ENCODE data around the gene ZYG11B. TPM values are rescaled to one million over a fixed set of nuclear protein-coding genes. Genes with fewer than 3 reads are reported as not detected.

Gene ZYG11B
- polyA plus RNA-seq (2012; ENCODE audit: insufficient read length, low read depth) = 3.1 TPM

GRCh38 chr1:52726265-52727113, at the start of gene ZYG11B:
Gene ZYG11B (plus strand): TSS chr1:52726453. CDS start chr1:52726654, 201 bp downstream.
- TF ChIP-seq POLR2AphosphoS5 (IDR thresholded peaks at IDR 0.05; ENCODE audit: low read depth, low read length) (peak; percentile 76), TAF1 (IDR thresholded peaks at IDR 0.05; ENCODE audit: borderline replicate concordance, insufficient read depth, low read length) (peak; percentile 66; the same call in 1 of the 2 replicates), REST (IDR thresholded peaks at IDR 0.05; ENCODE audit: insufficient read depth in 1 of 2, low read depth in 2 of 2, low read length in 2 of 2) (no peak)

- TF ChIP-seq TAF1 (IDR thresholded peaks at IDR 0.05; ENCODE audit: borderline replicate concordance, insufficient read depth, low read length) (no peak), REST (IDR thresholded peaks at IDR 0.05; ENCODE audit: insufficient read depth in 1 of 2, low read depth in 2 of 2, low read length in 2 of 2) (no peak), FOXP2 (optimal IDR thresholded peaks at IDR 0.05; ENCODE audit: borderline replicate concordance, extremely low read depth, extremely low read length, insufficient read depth) (no peak), SIN3A (IDR thresholded peaks at IDR 0.05; ENCODE audit: borderline replicate concordance, insufficient read depth, low read length) (no peak), POLR2AphosphoS5 (IDR thresholded peaks at IDR 0.05; ENCODE audit: low read depth, low read length) (no peak)
Measured at GRCh38 chr1:52677076-52677806, 49.0 kb upstream of the ZYG11B start.

GRCh38 chr1:52679048-52679447, 47.2 kb upstream of the ZYG11B start:
- TF ChIP-seq FOXP2 (optimal IDR thresholded peaks at IDR 0.05; ENCODE audit: borderline replicate concordance, extremely low read depth, extremely low read length, insufficient read depth) (no peak), REST (IDR thresholded peaks at IDR 0.05; ENCODE audit: insufficient read depth in 1 of 2, low read depth in 2 of 2, low read length in 2 of 2) (no peak), TAF1 (IDR thresholded peaks at IDR 0.05; ENCODE audit: borderline replicate concordance, insufficient read depth, low read length) (no peak), SIN3A (IDR thresholded peaks at IDR 0.05; ENCODE audit: borderline replicate concordance, insufficient read depth, low read length) (no peak), POLR2AphosphoS5 (IDR thresholded peaks at IDR 0.05; ENCODE audit: low read depth, low read length) (no peak)

- TF ChIP-seq POLR2AphosphoS5 (IDR thresholded peaks at IDR 0.05; ENCODE audit: low read depth, low read length) = no peak
- TF ChIP-seq REST (IDR thresholded peaks at IDR 0.05; ENCODE audit: insufficient read depth in 1 of 2, low read depth in 2 of 2, low read length in 2 of 2) = no peak
- TF ChIP-seq SIN3A (IDR thresholded peaks at IDR 0.05; ENCODE audit: borderline replicate concordance, insufficient read depth, low read length) = no peak
- TF ChIP-seq TAF1 (IDR thresholded peaks at IDR 0.05; ENCODE audit: borderline replicate concordance, insufficient read depth, low read length) = no peak
- TF ChIP-seq FOXP2 (optimal IDR thresholded peaks at IDR 0.05; ENCODE audit: borderline replicate concordance, extremely low read depth, extremely low read length, insufficient read depth) = no peak
Measured at GRCh38 chr1:52679498-52679897, 46.8 kb upstream of the ZYG11B start.

Measured in PFSK-1 (cell line).